Posterior cingulate gyrus (tissue), 11 donors: ENCODE data around the gene MCF2L.
A peak's percentile ranks its signal among the peaks of the same experiment; 100 is the strongest.

Experiments
- DNase-seq, 10 donors: peaks; one replicate each; pipeline versions ENCODE4 v3.0.0 to v3.0.0-alpha.2; 2020 to 2021; ENCODE audit warnings: mixed read lengths in 3 of 10
- intact Hi-C: fragments of 100-400 bp; cut with DNase I; formaldehyde crosslinking; loops from one replicate; pipeline ENCODE4 v1.15.1; 2023

The MCF2L gene

DNA sequence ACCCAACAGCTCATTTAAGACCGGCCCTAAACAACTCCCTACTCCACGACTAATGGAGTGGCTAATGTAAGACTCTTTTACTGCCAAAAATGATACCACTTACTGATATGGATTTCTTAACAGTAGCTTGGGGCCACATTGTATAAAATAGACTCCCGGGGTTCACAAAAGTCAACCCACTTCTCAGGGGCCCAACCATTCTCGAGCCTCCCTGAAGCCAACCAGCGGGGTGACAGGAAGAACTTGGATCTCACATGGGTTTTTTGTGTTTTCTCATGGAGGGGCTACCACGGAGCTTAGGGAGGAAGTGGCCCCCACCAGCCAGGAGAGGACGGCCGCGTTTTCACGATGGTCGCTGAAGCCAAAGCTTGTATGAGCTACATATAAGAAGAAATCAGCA, 8.1 kb downstream of the MCF2L start:
- DNase-seq: peak in 1 of 10 donors; percentile 44
- intact Hi-C loops: no loop called here

DNA sequence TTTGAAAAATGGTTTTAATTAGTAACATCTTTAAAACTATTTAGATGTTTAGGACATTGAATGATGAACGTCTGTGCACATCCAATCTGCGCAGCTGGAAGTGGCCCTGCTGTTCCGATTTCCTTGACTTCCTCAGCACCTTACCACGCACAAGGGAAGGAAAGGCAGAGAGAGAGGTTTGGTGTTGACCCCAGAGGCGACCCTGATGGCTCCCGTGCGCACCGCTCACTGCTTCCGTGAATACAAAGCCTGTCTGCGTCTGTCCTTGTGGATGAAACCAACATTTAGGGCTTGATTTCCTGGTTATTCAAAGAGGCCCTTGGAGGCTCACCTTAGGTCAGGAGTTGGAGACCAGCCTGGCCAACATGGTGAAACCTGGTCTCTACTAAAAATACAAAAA, 8.5 kb downstream of the MCF2L start:
- intact Hi-C loops: no loop called here
- DNase-seq: peak in 1 of 10 donors; percentile 42

DNA sequence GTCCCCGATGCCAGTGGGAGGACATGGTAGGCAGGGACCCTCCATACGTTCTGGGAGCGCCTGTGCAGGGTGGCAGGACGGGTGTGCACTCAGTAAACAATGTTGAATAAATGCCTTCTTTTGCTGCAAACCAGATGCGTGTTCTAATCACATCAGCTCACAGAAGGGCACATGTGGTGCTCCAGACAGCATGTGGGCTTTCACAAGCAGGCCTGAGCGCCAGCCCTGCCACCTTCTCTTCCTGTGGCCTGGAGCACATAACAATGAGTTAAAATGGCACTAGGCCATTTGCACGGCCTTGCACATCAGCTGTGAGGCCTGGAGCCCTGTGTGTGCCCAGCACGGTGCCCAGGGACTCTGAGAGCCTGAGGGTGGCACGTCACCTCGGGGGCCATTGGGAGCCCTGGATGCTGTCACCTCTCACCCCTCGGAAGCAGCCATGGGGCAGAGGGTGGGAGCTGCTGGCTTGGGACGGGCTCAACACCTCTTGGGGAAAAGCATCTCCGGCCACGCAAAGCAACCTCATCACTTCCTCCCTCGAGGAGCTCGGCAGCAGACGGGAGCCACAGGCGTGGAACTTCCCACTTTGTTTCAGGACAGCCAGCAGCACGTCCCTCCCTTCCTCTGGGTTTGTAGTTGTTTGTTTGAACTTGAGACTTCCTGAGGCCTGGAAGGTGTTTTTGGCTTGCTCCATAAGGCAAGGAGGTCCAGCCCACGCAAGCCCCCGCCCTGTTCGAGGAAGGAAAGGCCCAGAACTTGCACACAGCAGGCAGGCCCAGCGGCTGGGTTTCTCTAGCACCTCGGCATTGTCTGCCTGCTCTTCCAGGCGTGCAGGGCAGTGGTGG, 9.8 kb downstream of the MCF2L start:
- peak in 1 of 10 donors; percentile 83 for DNase-seq
- intact Hi-C loops: no loop called here

DNA sequence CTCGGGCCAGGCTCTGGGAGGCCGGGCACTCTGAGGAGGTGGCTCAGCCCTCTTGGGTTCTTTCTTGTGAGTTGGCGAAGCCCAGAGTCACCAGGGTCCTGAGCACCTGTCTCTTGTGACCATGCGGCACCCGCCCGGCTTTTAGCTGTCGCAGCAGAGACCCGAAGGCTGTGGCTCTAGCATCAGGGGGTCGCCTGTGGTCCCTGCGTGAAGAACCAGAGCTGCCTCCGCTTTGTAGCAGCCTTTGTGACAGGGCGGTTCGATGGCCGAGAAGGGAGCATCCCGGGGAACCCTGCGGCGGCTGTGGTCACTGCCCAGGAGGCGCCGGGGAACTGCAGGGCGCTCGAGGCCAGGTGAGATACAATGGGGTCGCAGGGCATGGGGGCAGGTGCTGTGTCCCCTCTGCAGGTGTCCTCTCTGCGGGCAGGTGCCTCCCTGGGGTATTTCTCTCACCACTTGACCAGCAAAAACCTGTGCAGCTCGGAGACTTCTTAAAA, 10.4 kb downstream of the MCF2L start:
- intact Hi-C loops: no loop called here
- peak in 1 of 10 donors; percentile 46 for DNase-seq

DNA sequence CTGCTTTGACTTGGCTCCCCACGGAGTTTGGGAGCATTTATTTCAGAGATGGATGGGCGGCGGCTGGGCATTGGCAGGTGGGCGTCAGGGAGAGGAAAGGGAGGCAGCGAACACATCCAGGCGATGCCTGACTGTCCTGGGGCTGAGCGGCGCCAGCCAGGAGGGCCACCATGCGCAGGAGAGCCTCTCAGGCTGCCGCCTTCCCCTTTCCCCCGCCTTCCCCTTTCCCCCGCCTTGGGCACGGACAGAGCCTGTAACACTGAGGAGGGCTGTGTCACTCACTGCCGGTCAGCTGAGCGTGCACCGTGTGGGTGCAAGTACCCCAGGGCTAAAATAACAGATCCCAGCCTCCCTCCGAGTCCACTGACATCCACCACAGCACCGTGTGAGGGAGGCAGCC, 11.4 kb downstream of the MCF2L start:
- intact Hi-C loops: no loop called here
- peak in 1 of 10 donors; percentile 74 for DNase-seq

DNA sequence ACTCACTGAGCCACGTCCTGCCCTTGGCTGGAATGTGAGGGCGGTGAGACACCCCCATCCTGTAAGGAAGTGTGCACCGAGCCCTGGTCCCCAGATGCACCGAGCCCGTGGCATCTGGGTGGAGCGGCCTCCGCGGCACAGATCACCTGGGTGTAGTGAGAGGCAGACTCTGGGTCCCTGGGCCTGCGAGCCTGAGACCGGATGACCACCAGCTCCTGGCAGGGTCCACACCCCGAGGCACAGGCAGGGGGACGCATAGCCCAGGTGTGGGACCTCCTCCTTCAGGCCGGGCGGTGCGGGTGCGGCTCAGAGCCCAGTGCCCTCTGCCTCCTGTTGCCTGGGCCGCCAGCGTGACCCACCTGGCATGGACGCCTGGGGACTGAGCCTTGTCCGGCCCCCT, 12.4 kb downstream of the MCF2L start:
- DNase-seq: no peak
- intact Hi-C loops: no loop called here

DNA sequence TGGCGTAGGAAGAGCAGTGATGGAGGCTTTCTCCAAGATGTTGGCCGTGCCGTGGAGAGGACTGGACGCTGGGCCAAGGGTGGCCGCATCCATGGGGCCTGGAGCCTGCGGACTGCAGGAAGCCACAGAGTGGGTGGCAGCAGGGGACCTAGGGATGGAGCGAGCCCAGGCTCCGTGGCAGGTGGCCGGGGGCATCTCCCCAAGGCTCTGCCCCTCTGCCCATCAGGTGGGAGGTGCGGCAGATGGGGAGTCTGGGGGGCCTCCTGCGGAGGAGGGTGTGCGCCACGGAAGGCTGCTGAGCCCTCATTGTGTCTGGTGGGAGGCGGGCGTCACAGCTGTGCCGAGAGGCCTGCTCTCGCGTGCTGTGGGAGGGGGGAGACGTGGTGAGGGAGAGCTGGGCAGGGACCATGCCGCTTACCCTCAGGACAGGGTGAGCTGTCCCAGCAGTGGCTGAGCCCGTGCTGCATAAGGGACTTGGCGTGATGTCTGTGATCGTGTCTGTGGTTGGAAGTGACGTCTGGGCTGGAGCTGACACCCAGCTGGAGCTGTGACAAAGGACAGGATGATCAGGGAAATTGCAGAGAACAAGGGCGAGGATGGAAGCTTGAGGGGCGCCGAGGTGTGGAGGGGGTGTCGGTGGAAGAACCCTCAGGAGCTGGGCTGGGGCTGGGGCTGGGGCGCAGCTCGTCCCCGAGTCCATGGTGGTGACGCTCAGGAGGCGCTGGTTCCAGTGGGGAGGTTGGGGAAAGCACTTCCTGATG, 13.4 kb downstream of the MCF2L start:
- DNase-seq: no peak
- intact Hi-C loops: no loop called here

DNA sequence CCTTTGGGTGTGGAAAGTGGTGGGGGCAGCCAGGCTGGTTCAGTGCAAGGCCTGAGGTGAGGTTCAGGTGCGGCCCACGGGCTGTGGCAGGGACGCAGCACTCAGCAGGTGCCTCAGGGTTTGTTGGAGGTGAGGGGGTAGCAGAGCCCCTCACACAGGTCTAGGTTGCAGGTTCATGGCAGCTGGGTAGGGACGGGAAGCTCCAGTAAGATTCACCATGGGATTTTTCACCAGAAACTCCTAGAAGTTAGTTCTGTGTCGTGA, 14.0 kb downstream of the MCF2L start:
- intact Hi-C loops: no loop called here
- DNase-seq: no peak

DNA sequence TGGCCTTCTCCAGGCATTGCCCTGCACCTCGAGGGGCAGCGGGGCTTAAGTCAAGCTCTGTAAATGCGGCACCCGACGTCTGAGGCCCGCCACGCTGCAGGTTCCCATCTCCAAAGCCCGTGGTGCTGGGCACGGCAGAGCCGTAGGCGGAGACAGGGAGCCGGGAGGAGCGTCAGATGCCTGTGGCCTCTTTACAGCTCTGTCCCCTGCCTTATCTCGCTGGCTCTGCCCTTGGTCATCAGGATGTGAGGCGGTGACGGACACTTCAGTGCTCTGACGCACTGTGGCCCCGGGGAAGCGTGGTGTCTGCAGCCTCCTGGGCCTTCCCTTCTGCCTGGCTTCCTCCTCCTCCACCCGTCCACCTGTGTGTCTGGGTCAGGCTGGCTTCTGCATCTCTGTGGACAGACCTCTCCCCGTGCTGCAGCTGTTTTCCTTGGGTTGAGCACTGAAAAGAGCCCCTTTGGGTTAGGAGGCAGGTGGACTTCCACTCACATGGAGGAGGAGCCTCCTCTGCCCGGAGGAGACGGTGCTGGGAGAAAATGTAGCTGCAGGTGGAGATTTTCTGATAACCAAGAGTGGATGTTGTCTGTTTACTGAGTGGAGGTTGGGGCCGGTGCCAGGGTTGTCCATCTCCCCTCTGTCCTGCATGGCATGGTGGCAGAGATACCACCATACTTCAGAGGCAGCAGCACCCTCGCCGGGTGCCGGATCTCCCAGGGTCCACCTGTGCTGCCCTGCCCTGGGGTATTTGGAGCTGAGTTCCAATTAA, 14.6 kb downstream of the MCF2L start:
- DNase-seq: no peak
- intact Hi-C loops: no loop called here

DNA sequence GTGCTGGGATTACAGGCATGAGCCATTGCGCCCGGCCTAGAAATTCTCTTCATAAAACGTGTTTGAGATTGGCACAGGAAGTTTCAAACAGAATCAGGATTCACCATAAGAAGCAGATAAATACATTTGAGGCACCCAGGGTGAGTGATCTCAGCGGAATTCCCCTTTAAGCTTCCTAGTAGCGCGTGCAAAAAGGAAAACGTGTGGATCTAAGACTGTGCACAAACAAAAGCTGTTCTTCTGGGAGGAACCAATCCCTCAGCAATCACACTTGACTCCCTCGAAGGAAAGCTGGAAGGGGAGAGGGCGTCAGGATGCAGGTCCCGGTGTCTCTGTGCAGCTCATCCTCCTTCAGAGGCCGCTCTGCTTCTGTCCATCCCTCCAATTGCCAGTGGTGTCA, 15.5 kb downstream of the MCF2L start:
- no peak for DNase-seq
- intact Hi-C loops: no loop called here

DNA sequence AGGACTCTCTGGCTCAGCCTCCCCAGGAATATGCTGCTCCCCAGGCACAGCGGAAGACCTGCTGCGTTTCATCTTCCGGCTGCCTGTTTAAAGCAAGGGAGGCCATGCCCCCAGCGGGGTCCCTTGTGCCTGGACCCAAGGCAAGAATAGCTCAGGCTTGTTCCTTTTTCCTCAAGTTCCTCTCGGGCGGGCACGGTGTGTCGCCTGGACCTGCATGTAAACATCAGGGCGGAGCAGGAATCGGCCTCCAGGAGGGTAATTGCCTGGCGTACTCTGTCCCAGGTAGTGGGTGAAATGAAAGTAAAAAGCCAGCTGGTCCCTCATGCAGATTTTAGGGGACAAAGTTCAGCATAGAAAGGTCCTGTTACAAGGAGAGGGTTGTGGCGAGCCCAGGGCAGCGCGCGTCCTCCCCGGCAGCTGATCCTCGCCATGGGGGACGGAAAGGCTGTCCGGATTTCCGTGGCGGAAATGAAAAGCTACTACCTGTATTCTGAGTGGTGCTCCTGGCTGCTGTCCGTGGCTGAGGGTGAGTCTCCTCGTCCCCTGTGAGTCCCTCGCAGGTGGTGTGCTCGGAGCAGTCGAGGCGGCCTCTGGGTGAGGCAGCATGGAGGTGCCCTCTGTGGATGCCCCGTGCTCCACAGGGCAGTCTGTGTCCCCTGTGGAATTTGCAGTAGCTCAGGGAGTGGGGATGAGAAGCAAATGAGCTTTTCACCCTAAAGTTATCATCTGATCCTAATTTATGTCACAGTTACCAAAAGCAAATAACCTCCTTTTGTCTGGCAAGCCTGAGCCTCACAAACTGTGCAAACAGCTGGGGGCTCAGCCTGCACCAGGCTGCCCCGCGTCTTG, 16.2 kb downstream of the MCF2L start:
- no peak for DNase-seq
- intact Hi-C loops: no loop called here

DNA sequence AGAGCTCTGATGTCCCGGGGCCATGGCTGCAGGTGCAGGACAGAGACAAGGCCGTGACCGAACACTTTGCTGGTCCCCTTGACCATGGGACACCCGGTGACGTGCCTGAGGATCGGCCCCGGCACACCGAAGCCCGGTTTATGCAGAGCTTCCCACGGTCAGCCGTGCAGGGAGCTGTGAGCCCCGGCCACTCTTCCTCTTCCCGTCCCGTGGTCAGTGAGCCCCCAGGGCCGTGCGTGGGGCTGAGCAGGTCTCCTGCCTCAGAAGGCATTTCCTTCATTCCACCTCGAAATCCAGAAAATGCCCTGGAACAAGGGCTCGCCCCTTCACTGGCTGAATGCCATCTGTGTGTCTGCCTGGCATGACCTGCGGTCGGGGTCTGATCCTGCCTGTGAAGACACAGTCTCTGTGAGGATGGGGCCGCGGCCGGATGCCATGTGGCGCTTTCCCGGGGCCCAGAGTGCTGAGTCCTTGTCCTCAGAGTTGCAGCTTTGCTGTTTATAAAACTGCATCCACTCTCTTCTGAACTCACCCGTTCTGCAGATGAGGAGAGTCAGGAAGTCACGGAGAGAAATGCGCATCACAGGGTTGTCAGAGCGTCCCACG, 16.9 kb downstream of the MCF2L start:
- intact Hi-C loops: no loop called here
- DNase-seq: no peak

DNA sequence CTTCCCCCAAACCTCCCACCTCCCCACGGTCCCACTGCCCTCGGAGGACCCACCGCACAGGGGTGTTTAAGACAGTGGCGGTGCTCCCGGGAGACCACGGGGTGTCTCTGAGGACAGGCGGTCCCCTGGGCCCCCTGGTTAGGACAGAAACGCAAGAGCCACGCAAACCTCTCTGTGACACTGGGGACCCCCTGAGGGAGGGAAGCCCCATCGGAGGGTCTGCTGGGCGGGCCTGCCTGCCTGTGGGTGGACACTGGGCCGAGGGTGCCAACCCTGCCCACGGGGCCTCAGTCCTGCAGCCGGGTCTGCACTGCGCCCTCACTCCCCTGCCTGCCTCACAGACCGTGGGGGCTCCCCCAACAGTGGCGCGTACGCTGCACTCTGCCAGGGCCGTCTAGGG, 17.5 kb downstream of the MCF2L start:
- DNase-seq: no peak
- intact Hi-C loops: no loop called here

DNA sequence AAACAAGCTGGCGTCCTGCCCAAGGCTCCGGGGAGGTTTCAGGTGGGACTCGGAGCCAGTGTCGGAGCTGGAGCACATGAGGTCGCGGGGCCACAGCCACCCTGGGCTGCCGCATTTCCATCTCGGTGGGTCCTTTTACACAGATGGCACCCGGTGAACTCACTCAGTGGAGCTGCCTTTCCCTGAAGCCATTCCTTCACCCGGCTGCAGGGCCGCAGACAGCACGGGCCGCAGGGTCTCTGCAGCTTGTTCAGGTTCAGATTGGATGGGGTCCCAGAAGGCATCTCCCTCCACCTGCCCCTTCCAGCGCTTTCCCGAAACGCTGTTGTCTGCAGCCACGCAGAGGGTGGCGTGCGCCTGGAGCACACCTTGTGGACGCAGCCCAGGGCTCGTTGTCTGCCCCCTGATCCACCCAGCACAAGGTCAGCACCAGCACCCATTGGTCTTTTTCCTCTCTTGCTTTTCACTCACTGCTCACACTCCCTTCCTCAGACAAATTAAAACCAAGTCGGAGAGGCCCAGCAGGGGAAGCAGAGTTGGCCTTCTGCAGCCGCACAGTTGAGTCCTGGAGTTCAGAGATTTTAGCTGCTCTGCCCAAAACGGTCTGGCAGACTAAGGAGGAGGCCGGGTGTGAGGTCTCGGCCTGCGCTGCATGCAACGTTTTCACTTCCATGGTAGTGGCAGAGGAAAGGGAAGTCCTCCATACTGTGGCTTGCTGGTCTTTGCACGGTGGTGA, 18.1 kb downstream of the MCF2L start:
- no peak for DNase-seq
- intact Hi-C loops: no loop called here

DNA sequence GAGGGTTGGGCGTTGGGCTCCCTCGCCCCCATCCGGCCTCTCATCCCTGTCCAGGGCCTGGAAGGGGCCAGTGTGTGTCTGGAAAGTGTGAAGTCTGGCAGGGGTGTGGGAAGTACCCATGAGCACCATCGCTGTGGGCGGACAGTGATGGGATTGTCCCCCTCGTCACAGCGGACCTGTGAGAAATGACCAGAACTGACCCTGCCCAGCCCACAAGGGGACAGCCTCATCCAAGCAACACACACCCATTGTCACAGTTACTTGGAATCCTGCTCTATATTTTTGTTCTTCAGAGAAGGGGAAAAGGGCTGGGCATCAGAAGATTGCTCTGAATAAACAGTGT, 18.6 kb downstream of the MCF2L start:
- no peak for DNase-seq
- intact Hi-C loops: no loop called here

DNA sequence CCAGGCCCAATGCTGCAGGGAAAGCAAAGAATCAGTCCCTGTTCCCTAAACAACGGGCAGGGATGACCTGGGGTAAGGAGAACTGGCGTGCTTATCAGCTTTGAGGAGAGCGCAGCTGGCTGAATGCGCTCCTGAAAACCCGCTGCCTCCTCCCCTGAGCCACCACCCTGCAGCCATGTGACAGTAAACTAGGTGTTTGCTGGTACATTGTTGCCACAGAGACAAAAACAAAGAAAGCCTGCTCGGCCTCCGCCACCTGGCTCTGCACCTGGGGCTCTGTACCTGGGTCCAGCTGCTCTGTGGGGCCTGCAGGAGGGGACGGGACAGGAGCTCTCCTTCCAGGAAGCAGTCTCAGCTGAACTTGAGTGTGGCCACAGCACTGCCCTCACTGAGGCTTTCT, 21.8 kb downstream of the MCF2L start:
- no peak for DNase-seq
- intact Hi-C loops: no loop called here

DNA sequence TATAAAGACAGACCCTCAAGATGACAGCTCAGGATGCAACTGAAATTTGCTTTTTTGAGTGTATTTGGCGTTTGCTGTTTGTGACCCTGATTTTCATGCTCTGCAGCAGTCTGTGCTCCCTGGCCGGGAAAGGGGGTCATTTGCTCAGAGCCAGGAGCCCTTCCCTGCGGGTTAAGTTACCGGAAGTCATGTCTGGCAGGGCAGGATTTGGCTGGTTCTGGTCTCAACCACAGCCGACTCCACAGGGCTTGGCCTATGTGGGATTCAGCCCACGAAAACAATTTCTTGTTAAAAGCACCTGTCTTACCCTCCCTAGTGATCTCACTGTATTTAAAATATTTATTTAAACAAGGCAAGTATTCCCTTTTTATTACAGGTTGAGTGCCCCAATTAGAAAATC, 22.6 kb downstream of the MCF2L start:
- DNase-seq: no peak
- intact Hi-C loops: no loop called here

DNA sequence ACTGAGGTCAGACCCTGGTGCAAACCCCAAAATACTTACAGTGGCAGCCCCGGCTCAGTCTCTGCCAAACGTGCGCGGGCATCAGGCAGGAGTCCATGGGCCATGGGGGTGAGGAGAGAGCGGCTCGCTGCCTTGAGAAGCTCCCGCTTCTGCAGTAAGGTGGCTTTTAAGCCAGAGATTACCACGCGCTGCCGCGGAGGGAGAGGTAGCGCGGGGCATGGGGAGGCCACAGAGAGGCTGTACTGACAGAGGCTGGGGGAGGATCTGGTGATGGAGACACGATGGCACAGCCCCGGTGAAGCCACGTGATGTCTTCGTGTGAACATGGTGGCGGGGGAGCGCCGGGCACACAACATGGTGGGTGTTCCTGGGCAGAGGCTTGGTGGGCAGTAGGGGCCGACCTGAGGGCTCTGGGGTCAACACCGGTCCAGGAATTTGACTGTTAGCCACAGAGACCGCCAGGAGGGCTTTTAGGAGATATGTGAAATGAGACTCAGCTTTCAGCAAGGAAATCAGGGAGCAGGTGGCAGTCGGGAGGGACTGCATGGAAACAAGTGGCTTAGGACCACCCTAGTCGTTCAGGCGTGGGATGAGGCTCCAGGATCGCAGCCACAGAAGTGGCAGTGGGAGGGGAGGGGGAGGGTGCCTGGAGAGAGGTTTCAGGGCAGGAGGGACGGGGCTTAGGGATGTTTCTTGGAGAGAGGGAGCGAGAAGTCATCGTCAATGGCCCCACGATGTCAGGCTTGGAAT, 24.1 kb downstream of the MCF2L start:
- DNase-seq: no peak
- intact Hi-C loops: no loop called here
